SK-N-MC (cell line): ENCODE measurements around the gene PTPRM.

Experiments used
- DNase-seq: peaks from one replicate; pipeline ENCODE4 v3.0.0-alpha.2; 2011; ENCODE audit warnings: low read depth, low spot score
- H3K27ac ChIP-seq: fragments of 200-600 bp; sonication (generic); 2 replicates; pipeline ENCODE4 v1.5.1; 2016; ENCODE audit warnings: mixed run types
- H3K36me3 ChIP-seq: fragments of 200-600 bp; sonication (generic); 2 replicates; pipeline ENCODE4 v1.6.1; 2017; ENCODE audit warnings: antibody characterized with exemption, low read length, mixed read lengths; ENCODE audit not compliant: insufficient read depth
- H3K4me3 ChIP-seq: fragments of 200-600 bp; sonication (generic); 2 replicates; pipeline ENCODE4 v1.5.1; 2016
- H3K9ac ChIP-seq: fragments of 200-600 bp; sonication (generic); 2 replicates; pipeline ENCODE4 v1.8.0; 2017; ENCODE audit warnings: mixed run types, mixed read lengths; ENCODE audit not compliant: insufficient read length
- H3K9me3 ChIP-seq: fragments of 200-600 bp; sonication (generic); 2 replicates; pipeline ENCODE4 v1.6.1; 2017; ENCODE audit warnings: low read depth, mild to moderate bottlenecking, antibody characterized with exemption, low read length, moderate library complexity, mixed read lengths
- EZH2 ChIP-seq: fragments of 200-600 bp; sonication (generic); IDR thresholded peaks from one replicate; pipeline ENCODE4 v1.6.1; 2017; ENCODE audit warnings: antibody characterized with exemption
- FOXP2 ChIP-seq: optimal IDR thresholded peaks from 2 replicates; pipeline ENCODE3; 2011; ENCODE audit warnings: mild to moderate bottlenecking, moderate library complexity; ENCODE audit not compliant: insufficient read depth; ENCODE audit errors: extremely low read length, control extremely low read depth
- POLR2AphosphoS5 ChIP-seq: IDR thresholded peaks from 2 replicates; pipeline ENCODE4 v1.6.1; 2012; ENCODE audit warnings: mild to moderate bottlenecking, low read depth, low read length, borderline replicate concordance

PTPRM gene

GRCh38 chr18:7575465-7576028, 8.4 kb downstream of the PTPRM start:
- Histone ChIP-seq H3K4me3 (no peak overlapping the region), H3K9me3 (no peaks in the 10 kb centered on the region), H3K27ac (no peak overlapping the region), H3K36me3 (no peaks in the 10 kb centered on the region), H3K9ac (no peak overlapping the region)
- TF ChIP-seq POLR2AphosphoS5 (no peak), EZH2 (no peak)
- no peak for DNase-seq

- no peak for DNase-seq
- Histone ChIP-seq H3K9me3 (no peaks in the 10 kb centered on the region), H3K27ac (no peak overlapping the region), H3K36me3 (no peaks in the 10 kb centered on the region), H3K4me3 (no peak overlapping the region), H3K9ac (no peak overlapping the region)
- no peak for TF ChIP-seq POLR2AphosphoS5
These were observed 9.0 kb downstream of the PTPRM start for GRCh38 chr18:7576077-7576476.

GRCh38 chr18:7576685-7577084, 9.6 kb downstream of the PTPRM start:
- DNase-seq, result no peak
- Histone ChIP-seq H3K9me3 (no peaks in the 10 kb centered on the region), H3K27ac (no peak overlapping the region), H3K9ac (no peak overlapping the region), H3K4me3 (no peak overlapping the region), H3K36me3 (no peaks in the 10 kb centered on the region)
- TF ChIP-seq POLR2AphosphoS5 (no peak), FOXP2 (no peak), EZH2 (no peak)

GRCh38 chr18:7577706-7578105, 10.6 kb downstream of the PTPRM start:
- no peak overlapping the region for H3K4me3 ChIP-seq
- no peak overlapping the region for H3K27ac ChIP-seq
- no peaks in the 10 kb centered on the region for H3K9me3 ChIP-seq
- H3K36me3 ChIP-seq, result no peaks in the 10 kb centered on the region
- no peak for TF ChIP-seq EZH2
- TF ChIP-seq POLR2AphosphoS5, result no peak
- TF ChIP-seq FOXP2, result no peak
- H3K9ac ChIP-seq, result no peak overlapping the region
- no peak for DNase-seq

- no peak for TF ChIP-seq EZH2
- TF ChIP-seq FOXP2, result no peak
- TF ChIP-seq POLR2AphosphoS5, result no peak
These were observed 12.2 kb downstream of the PTPRM start for GRCh38 chr18:7579176-7579917.

GRCh38 chr18:7579918-7580542, 12.9 kb downstream of the PTPRM start:
- Histone ChIP-seq H3K9me3 (no peaks in the 10 kb centered on the region), H3K9ac (no peak overlapping the region), H3K27ac (no peak overlapping the region), H3K36me3 (no peaks in the 10 kb centered on the region), H3K4me3 (no peak overlapping the region)
- TF ChIP-seq FOXP2 (no peak), POLR2AphosphoS5 (no peak), EZH2 (no peak)
- no peak for DNase-seq

More at GRCh38 chr18:7579176-7579917, 12.2 kb downstream of the PTPRM start:
- no peaks in the 10 kb centered on the region for H3K36me3 ChIP-seq
- H3K9ac ChIP-seq, result no peak overlapping the region
- no peak for DNase-seq
- no peak overlapping the region for H3K27ac ChIP-seq
- no peak overlapping the region for H3K4me3 ChIP-seq
- H3K9me3 ChIP-seq, result no peaks in the 10 kb centered on the region

GRCh38 chr18:7584646-7585275, 17.6 kb downstream of the PTPRM start:
- H3K36me3 ChIP-seq, result no peaks in the 10 kb centered on the region
- no peak for DNase-seq
- H3K9me3 ChIP-seq, result no peaks in the 10 kb centered on the region
- TF ChIP-seq EZH2 (no peak), POLR2AphosphoS5 (no peak), FOXP2 (no peak)
- H3K27ac ChIP-seq, result no peak overlapping the region
- H3K9ac ChIP-seq, result no peak overlapping the region
- no peak overlapping the region for H3K4me3 ChIP-seq

- Histone ChIP-seq H3K9me3 (no peaks in the 10 kb centered on the region), H3K9ac (no peak overlapping the region), H3K36me3 (no peaks in the 10 kb centered on the region), H3K27ac (no peak overlapping the region), H3K4me3 (no peak overlapping the region)
- DNase-seq, result no peak
- TF ChIP-seq EZH2, result no peak
- no peak for TF ChIP-seq POLR2AphosphoS5
- TF ChIP-seq FOXP2, result no peak
These were observed 18.2 kb downstream of the PTPRM start for GRCh38 chr18:7585276-7585670.
